Natural killer cell (primary cell): ENCODE measurements around the gene ANGPTL2. TPM values are rescaled to one million over a fixed set of nuclear protein-coding genes. Genes with fewer than 3 reads are reported as not detected.

Experiments
- ATAC-seq, 3 donors: fragments of 150-1000 bp in 2 of 3; fragments of 200-7000 bp in 1 of 3; cut with Tn5 transposase; 1 replicate in 1 of 3; 2 replicates in 2 of 3; pipeline ENCODE4 v1.10.0; 2021; ENCODE audit warnings: mild to moderate bottlenecking in 2 of 3, moderate library complexity in 2 of 3
- DNase-seq, 2 donors: peaks; one replicate each; pipeline versions ENCODE4 v3.0.0 to v3.0.0-alpha.2; 2013 to 2021; ENCODE audit warnings: mixed read lengths in 1 of 2
- H3K27ac ChIP-seq: one replicate; pipeline ENCODE4 v1.5.1; 2013; ENCODE audit warnings: mild to moderate bottlenecking, low read length
- H3K27me3 ChIP-seq: one replicate; pipeline ENCODE4 v1.6.1; 2013; ENCODE audit warnings: low read length; ENCODE audit not compliant: control insufficient read depth, insufficient read depth
- H3K36me3 ChIP-seq: one replicate; pipeline ENCODE4 v1.6.1; 2013; ENCODE audit warnings: low read length; ENCODE audit not compliant: control insufficient read depth, insufficient read depth
- H3K4me1 ChIP-seq: one replicate; pipeline ENCODE4 v1.6.1; 2013; ENCODE audit warnings: low read length; ENCODE audit not compliant: control insufficient read depth, insufficient read depth
- H3K4me3 ChIP-seq: one replicate; pipeline ENCODE4 v1.5.1; 2013; ENCODE audit warnings: low read length
- H3K9me3 ChIP-seq: one replicate; pipeline ENCODE4 v1.6.1; 2013; ENCODE audit warnings: low read length; ENCODE audit not compliant: control insufficient read depth, insufficient read depth
- H3K27ac Mint-ChIP-seq, 2 donors: one replicate each; pipeline ENCODE4 v1.8.0; 2022; ENCODE audit warnings: mild to moderate bottlenecking in 2 of 2, mixed read lengths in 2 of 2, moderate library complexity in 1 of 2
- H3K27me3 Mint-ChIP-seq, 2 donors: one replicate each; pipeline ENCODE4 v1.8.0; 2022; ENCODE audit warnings: low read depth in 2 of 2, mixed read lengths in 2 of 2
- H3K36me3 Mint-ChIP-seq: one replicate; pipeline ENCODE4 v1.8.0; 2022; ENCODE audit warnings: mixed read lengths
- H3K4me1 Mint-ChIP-seq, 2 donors: one replicate each; pipeline ENCODE4 v1.8.0; 2022; ENCODE audit warnings: mixed read lengths in 2 of 2
- H3K4me3 Mint-ChIP-seq: one replicate; pipeline ENCODE4 v1.8.0; 2022; ENCODE audit warnings: mild to moderate bottlenecking, moderate library complexity, mixed read lengths
- H3K9me3 Mint-ChIP-seq, 2 donors: one replicate each; pipeline ENCODE4 v1.8.0; 2022; ENCODE audit warnings: mixed read lengths in 2 of 2
- WGBS: methylation state at CpG from one replicate; pipeline ENCODE4 v1.1.7; 2013; ENCODE audit warnings: missing lambda C conversion rate; ENCODE audit not compliant: insufficient coverage; 5-methylcytosine and 5-hydroxymethylcytosine counted together
- intact Hi-C: fragments of 100-400 bp; cut with micrococcal nuclease; formaldehyde crosslinking; loops from one replicate; pipeline ENCODE4 v1.14.2; 2022
- total RNA-seq, 4 donors: library from RNA; stranded (reverse); fragments of 120-200 nt in 1 of 4; gene quantifications; one replicate each; pipeline versions ENCODE4 v1.2.3 to v1.2.4, GENCODE V29; 2013 to 2022
- TF ChIP-seq, protein P1 (sequence below): fragments of 200-600 bp; IDR thresholded peaks from one replicate; pipeline ENCODE4 v1.8.0; 2022; ENCODE audit warnings: antibody characterized with exemption

The ANGPTL2 gene
- total RNA-seq, 3 donors from 2014 or later (not counting 1 experiment from before 2014, with no cell fraction given): not detected

GRCh38 chr9:127130661-127131538, 8.5 kb upstream of the ANGPTL2 start:
- Histone ChIP-seq H3K36me3 (no peaks in the 10 kb centered on the region), H3K4me3 (no peak overlapping the region), H3K9me3 (no peaks in the 10 kb centered on the region), H3K27me3 (no peaks in the 10 kb centered on the region), H3K4me1 (no peaks in the 10 kb centered on the region), H3K27ac (no peak overlapping the region)
- H3K4me3 Mint-ChIP-seq: no peak overlapping the region
- intact Hi-C loops: no loop called here
- no peak for DNase-seq
- no peaks in the 10 kb centered on the region for H3K9me3 Mint-ChIP-seq
- TF ChIP-seq, protein P1, sequence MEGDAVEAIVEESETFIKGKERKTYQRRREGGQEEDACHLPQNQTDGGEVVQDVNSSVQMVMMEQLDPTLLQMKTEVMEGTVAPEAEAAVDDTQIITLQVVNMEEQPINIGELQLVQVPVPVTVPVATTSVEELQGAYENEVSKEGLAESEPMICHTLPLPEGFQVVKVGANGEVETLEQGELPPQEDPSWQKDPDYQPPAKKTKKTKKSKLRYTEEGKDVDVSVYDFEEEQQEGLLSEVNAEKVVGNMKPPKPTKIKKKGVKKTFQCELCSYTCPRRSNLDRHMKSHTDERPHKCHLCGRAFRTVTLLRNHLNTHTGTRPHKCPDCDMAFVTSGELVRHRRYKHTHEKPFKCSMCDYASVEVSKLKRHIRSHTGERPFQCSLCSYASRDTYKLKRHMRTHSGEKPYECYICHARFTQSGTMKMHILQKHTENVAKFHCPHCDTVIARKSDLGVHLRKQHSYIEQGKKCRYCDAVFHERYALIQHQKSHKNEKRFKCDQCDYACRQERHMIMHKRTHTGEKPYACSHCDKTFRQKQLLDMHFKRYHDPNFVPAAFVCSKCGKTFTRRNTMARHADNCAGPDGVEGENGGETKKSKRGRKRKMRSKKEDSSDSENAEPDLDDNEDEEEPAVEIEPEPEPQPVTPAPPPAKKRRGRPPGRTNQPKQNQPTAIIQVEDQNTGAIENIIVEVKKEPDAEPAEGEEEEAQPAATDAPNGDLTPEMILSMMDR: no peak
- H3K27ac Mint-ChIP-seq: no peak overlapping the region
- H3K27me3 Mint-ChIP-seq: peaks cover 14 to 15% of the 10 kb centered on the region in 2 donors
- WGBS: 92% methylated on average over 9 of the region's 10 CpGs
- no peak for ATAC-seq
- no peaks in the 10 kb centered on the region for H3K36me3 Mint-ChIP-seq
- no peaks in the 10 kb centered on the region for H3K4me1 Mint-ChIP-seq

DNA sequence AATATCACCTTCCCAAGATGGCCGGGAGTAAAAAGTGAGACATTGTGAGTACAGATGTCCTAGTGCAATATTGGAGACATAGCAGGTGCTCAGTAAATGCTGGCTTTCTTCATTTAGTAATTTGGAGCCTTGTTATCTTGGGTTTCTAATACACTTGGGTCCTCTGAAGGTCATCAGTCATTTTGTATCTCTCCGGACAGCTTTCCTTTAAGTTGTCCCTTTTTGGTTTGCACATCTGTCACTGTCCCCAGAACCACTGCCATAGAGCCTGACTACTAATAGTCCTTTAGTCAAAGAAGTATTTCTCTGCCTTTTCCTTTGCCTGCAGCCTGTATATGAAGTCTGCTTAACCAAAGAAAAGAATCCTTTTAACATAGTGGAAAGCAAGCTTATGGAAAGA, 7.8 kb upstream of the ANGPTL2 start:
- Mint-ChIP-seq H3K36me3 (no peaks in the 10 kb centered on the region), H3K27ac (no peak overlapping the region), H3K4me1 (no peaks in the 10 kb centered on the region), H3K9me3 (no peaks in the 10 kb centered on the region), H3K4me3 (no peak overlapping the region), H3K27me3 (peaks cover 15 to 18% of the 10 kb centered on the region in 2 donors)
- TF ChIP-seq, protein P1: no peak
- H3K36me3 ChIP-seq: no peaks in the 10 kb centered on the region
- 100% methylated on average over 2 of the region's 2 CpGs for WGBS
- no peaks in the 10 kb centered on the region for H3K9me3 ChIP-seq
- intact Hi-C loops: no loop called here
- DNase-seq (no peak), ATAC-seq (no peak)
- no peaks in the 10 kb centered on the region for H3K4me1 ChIP-seq
- H3K4me3 ChIP-seq: no peak overlapping the region
- H3K27me3 ChIP-seq: no peaks in the 10 kb centered on the region
- H3K27ac ChIP-seq: no peak overlapping the region

GRCh38 chr9:127129718-127130085, 7.3 kb upstream of the ANGPTL2 start:
- Mint-ChIP-seq H3K27ac (no peak overlapping the region), H3K9me3 (no peaks in the 10 kb centered on the region)
- WGBS: 85% methylated on average over 3 of the region's 3 CpGs

More at GRCh38 chr9:127129718-127130085, 7.3 kb upstream of the ANGPTL2 start:
- Mint-ChIP-seq H3K4me3 (no peak overlapping the region), H3K36me3 (no peaks in the 10 kb centered on the region), H3K4me1 (no peaks in the 10 kb centered on the region), H3K27me3 (peaks cover 15 to 18% of the 10 kb centered on the region in 2 donors)
- no peaks in the 10 kb centered on the region for H3K4me1 ChIP-seq
- no peak for DNase-seq
- no peaks in the 10 kb centered on the region for H3K9me3 ChIP-seq
- H3K36me3 ChIP-seq: no peaks in the 10 kb centered on the region
- no peak overlapping the region for H3K27ac ChIP-seq
- no peak for ATAC-seq
- H3K27me3 ChIP-seq: no peaks in the 10 kb centered on the region
- no peak overlapping the region for H3K4me3 ChIP-seq
- TF ChIP-seq, protein P1: no peak
- intact Hi-C loops: no loop called here
